ELF-1 (cell line): ENCODE measurements around the gene NDUFV3.
"Not testable (repeated sequence)": the region's sequence is repeated elsewhere in the genome, so short reads cannot be mapped to it uniquely, and the experiment has no call there.

Experiments
- DNase-seq: peaks from one replicate; pipeline ENCODE4 v3.0.0-alpha.2; 2016; ENCODE audit warnings: low read depth, low spot score

NDUFV3 gene

GRCh38 chr21:42933973-42934372 is 40.9 kb downstream of the NDUFV3 start:
- DNase-seq, result not testable (repeated sequence)

GRCh38 chr21:42936360-42936759 is 43.3 kb downstream of the NDUFV3 start:
- DNase-seq, result not testable (repeated sequence)

GRCh38 chr21:42937034-42937940 is 44.2 kb downstream of the NDUFV3 start:
- DNase-seq, result peak; percentile 77

GRCh38 chr21:42937960-42938605 is 45.0 kb downstream of the NDUFV3 start:
- DNase-seq, result peak; percentile 18

GRCh38 chr21:42938606-42938995 is 45.5 kb downstream of the NDUFV3 start:
- not testable (repeated sequence) for DNase-seq

- DNase-seq, result peak; percentile 9
Observed at GRCh38 chr21:42939582-42940413, 46.7 kb downstream of the NDUFV3 start.

- no peak for DNase-seq
Observed at GRCh38 chr21:42941696-42942085, 48.6 kb downstream of the NDUFV3 start.

GRCh38 chr21:42942244-42942643 is 49.1 kb downstream of the NDUFV3 start:
- DNase-seq, result no peak

GRCh38 chr21:42949094-42949755 is 56.1 kb downstream of the NDUFV3 start:
- DNase-seq, result peak; percentile 0

- not testable (repeated sequence) for DNase-seq
Observed at GRCh38 chr21:42951193-42951592, 58.1 kb downstream of the NDUFV3 start.

- peak; percentile 91 for DNase-seq
Observed at GRCh38 chr21:42956824-42957630, 63.9 kb downstream of the NDUFV3 start.

GRCh38 chr21:42958122-42958521 is 65.0 kb downstream of the NDUFV3 start:
- not testable (repeated sequence) for DNase-seq

GRCh38 chr21:42959728-42960127 is 66.6 kb downstream of the NDUFV3 start:
- DNase-seq, result peak; percentile 62

GRCh38 chr21:42962380-42963007 is 69.4 kb downstream of the NDUFV3 start:
- peak; percentile 13 for DNase-seq
